Choroid plexus epithelial cell (primary cell): ENCODE measurements around the gene ADIG.

Experiments
- DNase-seq: peaks from one replicate; pipeline ENCODE4 v3.0.0-alpha.2; 2010; ENCODE audit warnings: low read depth
- H3K4me3 ChIP-seq: 2 replicates; pipeline ENCODE4 v1.5.1; 2011; ENCODE audit warnings: low read depth, mild to moderate bottlenecking, control low read depth, low read length, moderate library complexity
- TF ChIP-seq, protein P1 (sequence below): conservative IDR thresholded peaks from 2 replicates; pipeline ENCODE4 v1.5.1; 2011; ENCODE audit warnings: low read depth, mild to moderate bottlenecking, control low read depth, inconsistent platforms, low read length, moderate library complexity

ADIG gene

DNA sequence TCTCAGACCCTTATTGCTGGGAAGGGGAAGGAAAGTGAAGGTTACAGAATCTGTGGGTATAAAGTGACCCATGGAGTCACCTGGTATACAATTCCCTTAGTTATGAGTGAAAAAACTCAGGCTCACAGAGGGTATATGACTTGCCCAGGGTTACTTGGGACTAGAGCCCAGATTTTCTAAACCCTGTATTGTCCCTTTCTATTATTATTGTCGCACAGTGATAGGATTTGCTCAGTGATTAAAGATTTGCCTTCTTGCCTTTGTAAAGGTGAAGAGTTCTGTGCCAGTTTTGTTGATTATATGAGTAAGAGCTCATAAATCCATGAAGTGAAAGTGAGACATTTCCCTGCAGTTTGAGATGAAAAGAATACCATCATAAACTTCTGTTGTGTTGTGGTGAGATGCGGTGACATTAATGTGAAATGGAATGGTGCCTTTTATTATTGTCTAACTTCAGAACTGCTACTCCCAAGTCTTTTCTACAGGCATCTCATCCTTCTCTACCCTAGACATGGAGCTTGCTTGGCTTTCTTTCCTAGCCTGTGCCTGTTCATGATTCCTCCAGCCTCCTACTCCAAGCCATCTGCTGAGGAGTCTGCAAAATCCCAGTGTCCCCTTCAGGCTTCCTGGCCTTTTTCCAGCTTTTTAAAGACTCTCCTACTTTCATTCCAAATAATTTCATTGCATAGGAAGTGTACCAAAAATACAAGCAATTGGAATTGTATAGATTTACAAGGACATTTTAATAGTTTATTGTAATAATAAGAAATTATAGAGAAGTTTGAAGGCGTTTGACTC, 33.5 kb upstream of the ADIG start:
- H3K4me3 ChIP-seq: no peak overlapping the region
- DNase-seq: no peak
- TF ChIP-seq, protein P1, sequence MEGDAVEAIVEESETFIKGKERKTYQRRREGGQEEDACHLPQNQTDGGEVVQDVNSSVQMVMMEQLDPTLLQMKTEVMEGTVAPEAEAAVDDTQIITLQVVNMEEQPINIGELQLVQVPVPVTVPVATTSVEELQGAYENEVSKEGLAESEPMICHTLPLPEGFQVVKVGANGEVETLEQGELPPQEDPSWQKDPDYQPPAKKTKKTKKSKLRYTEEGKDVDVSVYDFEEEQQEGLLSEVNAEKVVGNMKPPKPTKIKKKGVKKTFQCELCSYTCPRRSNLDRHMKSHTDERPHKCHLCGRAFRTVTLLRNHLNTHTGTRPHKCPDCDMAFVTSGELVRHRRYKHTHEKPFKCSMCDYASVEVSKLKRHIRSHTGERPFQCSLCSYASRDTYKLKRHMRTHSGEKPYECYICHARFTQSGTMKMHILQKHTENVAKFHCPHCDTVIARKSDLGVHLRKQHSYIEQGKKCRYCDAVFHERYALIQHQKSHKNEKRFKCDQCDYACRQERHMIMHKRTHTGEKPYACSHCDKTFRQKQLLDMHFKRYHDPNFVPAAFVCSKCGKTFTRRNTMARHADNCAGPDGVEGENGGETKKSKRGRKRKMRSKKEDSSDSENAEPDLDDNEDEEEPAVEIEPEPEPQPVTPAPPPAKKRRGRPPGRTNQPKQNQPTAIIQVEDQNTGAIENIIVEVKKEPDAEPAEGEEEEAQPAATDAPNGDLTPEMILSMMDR: no peak

DNA sequence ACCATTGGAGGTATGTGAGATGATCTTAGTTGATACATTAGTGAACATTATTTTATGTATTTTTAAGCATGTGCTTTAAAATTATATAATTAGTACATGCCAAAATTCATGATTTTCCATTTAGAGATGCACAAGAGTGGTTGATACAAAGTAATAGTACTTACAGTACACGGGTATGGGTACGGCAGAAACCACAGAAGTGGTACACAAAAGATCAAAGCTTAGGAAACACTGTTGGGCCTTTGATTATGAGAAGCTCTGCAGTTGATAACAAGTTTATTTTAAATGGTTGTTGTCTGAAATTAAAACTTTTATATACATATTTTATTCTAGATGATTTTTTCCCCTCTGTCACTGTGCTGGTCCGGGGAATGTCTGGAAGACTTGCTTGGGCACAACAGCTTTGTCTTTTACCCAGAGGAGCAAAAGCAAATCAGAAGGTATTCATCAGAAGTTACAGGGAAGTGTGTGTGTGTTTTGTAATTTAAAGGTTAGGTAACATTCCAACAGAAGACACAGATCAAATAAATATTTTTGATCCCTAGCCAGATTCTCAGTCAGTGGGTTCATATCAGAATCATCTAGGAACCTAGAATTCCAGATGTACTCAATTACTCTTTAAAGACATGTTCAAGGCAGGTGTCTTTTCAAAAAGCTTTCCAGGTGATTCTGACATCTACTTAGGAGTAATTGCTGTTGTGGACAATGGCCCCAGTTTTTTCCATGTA, 32.5 kb upstream of the ADIG start:
- no peak for DNase-seq
- TF ChIP-seq, protein P1: no peak
- H3K4me3 ChIP-seq: no peak overlapping the region

DNA sequence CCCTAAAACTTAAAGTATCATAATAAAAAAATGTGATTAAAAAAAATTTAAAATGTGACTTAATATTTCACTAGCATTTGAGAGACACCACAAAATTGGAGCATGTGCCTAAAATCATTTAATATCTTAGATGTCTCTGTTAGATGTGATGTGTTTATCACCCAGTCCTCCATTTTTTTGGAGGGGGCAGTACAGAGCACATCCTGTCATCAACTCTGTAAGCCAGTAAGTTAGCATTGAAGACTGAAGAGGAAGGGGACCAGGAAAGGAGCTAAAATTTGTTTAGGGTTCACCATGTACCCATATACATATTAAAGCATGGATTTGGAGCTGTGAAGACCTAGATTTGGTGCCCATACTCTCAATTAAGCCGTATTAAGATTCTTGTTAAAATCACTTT, 30.7 kb upstream of the ADIG start:
- no peak overlapping the region for H3K4me3 ChIP-seq
- TF ChIP-seq, protein P1: peak; percentile 16
- no peak for DNase-seq

DNA sequence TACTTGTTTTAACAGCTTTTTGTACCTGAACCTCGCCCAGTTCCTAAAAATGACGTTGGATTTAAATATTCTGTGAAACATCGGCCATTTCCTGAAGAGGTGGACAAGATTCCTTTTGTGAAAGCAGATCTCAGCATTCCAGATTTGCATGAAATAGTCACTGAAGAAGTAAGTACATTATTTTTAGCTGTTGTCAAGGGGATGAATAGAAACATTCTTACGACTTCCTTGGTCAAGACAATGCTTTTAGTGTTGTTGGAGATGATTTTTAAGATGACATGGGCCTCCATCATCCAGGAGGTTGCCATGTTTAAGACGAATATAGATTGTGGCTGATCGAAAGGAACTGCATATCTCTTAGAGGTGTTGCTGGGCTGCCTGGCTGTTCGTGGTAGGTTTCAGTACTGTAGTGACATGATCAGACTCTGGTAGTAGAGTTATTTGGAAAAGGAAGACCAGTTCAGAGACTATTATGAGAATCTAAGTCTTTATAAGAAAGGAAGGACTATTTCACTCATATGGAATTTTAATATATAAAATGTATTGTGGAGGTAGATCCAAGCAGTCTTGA, 29.9 kb upstream of the ADIG start:
- TF ChIP-seq, protein P1: no peak
- H3K4me3 ChIP-seq: no peak overlapping the region
- DNase-seq: no peak

DNA sequence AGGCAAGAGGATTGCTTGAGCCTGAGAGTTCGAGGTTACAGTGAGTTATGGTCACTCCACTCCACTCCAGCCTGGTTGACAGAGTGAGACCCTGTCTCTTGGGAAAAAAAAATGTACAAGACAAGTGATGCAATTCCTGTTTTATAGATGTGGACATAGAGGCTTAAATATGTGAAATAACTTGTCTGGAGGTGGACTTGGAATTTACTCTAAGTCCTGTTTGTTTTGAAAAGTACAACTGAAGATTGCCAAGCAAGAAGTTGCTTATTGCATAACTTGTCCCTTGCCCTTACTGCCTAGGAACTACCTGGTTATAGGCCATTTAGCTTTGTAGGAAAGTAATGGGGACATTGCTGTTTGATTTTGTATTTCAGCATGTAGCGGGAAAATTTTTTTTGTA, 26.0 kb upstream of the ADIG start:
- peak; percentile 21 for DNase-seq
- H3K4me3 ChIP-seq: no peak overlapping the region
- TF ChIP-seq, protein P1: no peak

DNA sequence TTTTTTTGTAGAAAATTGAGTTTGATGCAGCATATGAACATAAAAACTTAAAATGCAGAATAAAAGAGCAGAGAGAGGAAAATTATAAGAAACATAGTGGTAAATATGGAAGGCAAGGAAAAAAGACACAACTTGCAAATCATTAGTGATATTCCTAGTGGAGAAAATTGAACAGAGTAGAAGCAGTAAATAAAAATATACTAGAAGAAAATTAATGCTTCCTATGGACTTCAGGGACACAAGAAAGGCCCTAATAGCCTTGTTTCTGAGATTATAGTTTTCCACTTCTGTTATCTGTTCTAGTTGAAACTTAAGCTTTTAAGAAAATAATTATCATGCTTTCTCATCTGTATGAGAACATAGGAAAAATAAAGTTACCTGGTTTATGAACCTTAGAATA, 25.6 kb upstream of the ADIG start:
- no peak overlapping the region for H3K4me3 ChIP-seq
- TF ChIP-seq, protein P1: no peak
- no peak for DNase-seq
